Motor neuron (in vitro differentiated cells): ENCODE data around the gene SPN. TPM values are rescaled to one million over a fixed set of nuclear protein-coding genes. Genes with fewer than 3 reads are reported as not detected.
"Not testable (repeated sequence)": the region's sequence is repeated elsewhere in the genome, so short reads cannot be mapped to it uniquely, and the experiment has no call there.

Experiments used
- ATAC-seq, 8 experiments: fragments of 200-7000 bp; cut with Tn5 transposase; replicated peaks in 6 of 8; 2 replicates each; pipeline ENCODE4 v1.8.0; 2021; ENCODE audit warnings: mild to moderate bottlenecking in 8 of 8, moderate library complexity in 8 of 8
- H3K27ac ChIP-seq, 2 donors: fragments of 250-450 bp; sonication (Bioruptor Pico); 2 replicates each; pipeline ENCODE4 v1.9.0; 2021; ENCODE audit warnings: antibody characterized with exemption in 2 of 2, mild to moderate bottlenecking in 2 of 2, moderate library complexity in 1 of 2
- H3K4me1 ChIP-seq, 2 donors: fragments of 250-450 bp; sonication (Bioruptor Pico); replicated peaks in 1 of 2; 2 replicates each; pipeline ENCODE4 v1.6.1; 2021; ENCODE audit warnings: antibody characterized with exemption in 2 of 2, mild to moderate bottlenecking in 2 of 2, moderate library complexity in 1 of 2
- H3K4me3 ChIP-seq, 5 donors: fragments of 250-450 bp; sonication (Bioruptor Pico); 2 replicates each; pipeline ENCODE4 v1.9.0; 2021; ENCODE audit warnings: antibody characterized with exemption in 5 of 5, mild to moderate bottlenecking in 5 of 5, moderate library complexity in 4 of 5
- WGBS, 10 experiments: fragments of 450-650 bp; shearing (Covaris generic); methylation state at CpG; one replicate each; pipeline ENCODE4 v1.0.0; 2022; 5-methylcytosine and 5-hydroxymethylcytosine counted together
- in situ Hi-C, 9 experiments: fragments of 400-800 bp; cut with MboI; loops; one replicate each; pipeline ENCODE4 v1.15.0; 2021; ENCODE audit warnings: low sequenced_read_pairs in 9 of 9, low pct_unique_long_range_greater_than_20kb in 2 of 9; ENCODE audit not compliant: unreplicated experiment in 9 of 9
- total RNA-seq, 8 experiments: library from RNA; unstranded; fragments of 300-600 nt; gene quantifications; 2 replicates each; pipeline versions ENCODE4 v1.2.3 to v1.2.4, GENCODE V29; 2022

Gene SPN
- total RNA-seq, 8 experiments from 2014 or later = 0.07 to 1.1 (median 0.35) TPM

- Histone ChIP-seq H3K4me3 (no peak overlapping the region), H3K4me1 (no peaks in the 10 kb centered on the region), H3K27ac (no peak overlapping the region)
- in situ Hi-C loops = no loop called here
- no peak for ATAC-seq
- WGBS, 10 experiments = 27 to 87% (median 67%) methylated on average over 2 to 12 of the region's 12 CpGs; no CpG with 5 or more reads in 1 of the 10 experiments
Observed at GRCh38 chr16:29653471-29653870, 9.6 kb upstream of the SPN start.

- H3K4me3 ChIP-seq, H3K27ac ChIP-seq, H3K4me1 ChIP-seq, in situ Hi-C loops, ATAC-seq: not testable (repeated sequence)
- WGBS, 10 experiments = 0 to 97% (median 90%) methylated on average over 1 to 7 of the region's 7 CpGs; no CpG with 5 or more reads in 3 of the 10 experiments
Observed at GRCh38 chr16:29653890-29654289, 9.2 kb upstream of the SPN start.

- in situ Hi-C loops = no loop called here
- peak in 6 of 8 experiments; percentile 26 to 56 (median 36) for ATAC-seq
Observed at GRCh38 chr16:29656688-29657523, 6.1 kb upstream of the SPN start.

GRCh38 chr16:29658705-29659104 lies 4.3 kb upstream of the SPN start:
- no peak for ATAC-seq
- in situ Hi-C loops = no loop called here
- no peak overlapping the region for H3K4me3 ChIP-seq
- peaks cover 7 to 9% of the 10 kb centered on the region in 2 donors for H3K4me1 ChIP-seq
- 0 to 100% (median 80%) methylated on average over 1 to 5 of the region's 6 CpGs; no CpG with 5 or more reads in 4 of the 10 experiments for WGBS, 10 experiments
- H3K27ac ChIP-seq = no peak overlapping the region

More at GRCh38 chr16:29656688-29657523, 6.1 kb upstream of the SPN start:
- Histone ChIP-seq H3K27ac (no peak overlapping the region), H3K4me1 (no peaks in the 10 kb centered on the region), H3K4me3 (no peak overlapping the region)
- WGBS, 10 experiments = 0 to 92% (median 69%) methylated on average over 1 to 6 of the region's 11 CpGs; no CpG with 5 or more reads in 4 of the 10 experiments

- ATAC-seq = no peak
Observed at GRCh38 chr16:29662000-29662728, 883 bp upstream of the SPN start.

GRCh38 chr16:29662729-29663015 lies 375 bp upstream of the SPN start:
- in situ Hi-C loops = no loop called here
- Histone ChIP-seq H3K4me1 (peaks cover 37 to 42% of the 10 kb centered on the region in 2 donors), H3K4me3 (no peak overlapping the region), H3K27ac (no peak overlapping the region)
- ATAC-seq = no peak
- 79 to 100% (median 80%) methylated on average over 1 to 3 of the region's 4 CpGs; no CpG with 5 or more reads in 7 of the 10 experiments for WGBS, 10 experiments

More at GRCh38 chr16:29662000-29662728, 883 bp upstream of the SPN start:
- in situ Hi-C loops = no loop called here
- H3K27ac ChIP-seq = no peak overlapping the region
- H3K4me1 ChIP-seq = peaks cover 32 to 37% of the 10 kb centered on the region in 2 donors
- H3K4me3 ChIP-seq = no peak overlapping the region
- 0 to 100% (median 91%) methylated on average over 1 to 14 of the region's 17 CpGs for whole genome bisulfite sequencing, 10 experiments

GRCh38 chr16:29663807-29664090 lies 702 bp downstream of the SPN start:
- peak overlapping the region in 1 of 2 donors; percentile 29 for H3K27ac ChIP-seq
- 20 to 100% (median 92%) methylated on average over 1 to 2 of the region's 3 CpGs; no CpG with 5 or more reads in 4 of the 10 experiments for WGBS, 10 experiments
- in situ Hi-C loops = no loop called here
- no peak for ATAC-seq
- no peak overlapping the region for H3K4me3 ChIP-seq
- peaks cover 41 to 46% of the 10 kb centered on the region in 2 donors for H3K4me1 ChIP-seq

GRCh38 chr16:29664091-29664921 lies 1.3 kb downstream of the SPN start:
- H3K4me3 ChIP-seq = no peak overlapping the region
- peak in 2 of 8 experiments; percentile 2 for ATAC-seq
- H3K27ac ChIP-seq = peak overlapping the region; percentile 29 to 52
- in situ Hi-C loops = no loop called here
- 20 to 96% (median 77%) methylated on average over 1 to 14 of the region's 35 CpGs; no CpG with 5 or more reads in 3 of the 10 experiments for WGBS, 10 experiments
- H3K4me1 ChIP-seq = peaks cover 41 to 46% of the 10 kb centered on the region in 2 donors

GRCh38 chr16:29665294-29666077 lies 2.4 kb downstream of the SPN start:
- H3K4me3 ChIP-seq = no peak overlapping the region
- peak in 3 of 8 experiments; percentile 21 to 77 (median 71) for ATAC-seq
- in situ Hi-C loops = no loop called here
- WGBS, 10 experiments = 60 to 100% (median 83%) methylated on average over 1 to 7 of the region's 15 CpGs; no CpG with 5 or more reads in 4 of the 10 experiments
- peaks cover 41 to 46% of the 10 kb centered on the region in 2 donors for H3K4me1 ChIP-seq
- peak overlapping the region; percentile 83 to 94 for H3K27ac ChIP-seq

- WGBS, 10 experiments = 20 to 100% (median 70%) methylated on average over 1 to 5 of the region's 6 CpGs; no CpG with 5 or more reads in 2 of the 10 experiments
- H3K4me3 ChIP-seq = peak overlapping the region; percentile 11 to 31 (median 19)
Observed at GRCh38 chr16:29667322-29667610, 4.2 kb downstream of the SPN start.

GRCh38 chr16:29667755-29668154 lies 4.7 kb downstream of the SPN start:
- peaks cover 45 to 46% of the 10 kb centered on the region in 2 donors for H3K4me1 ChIP-seq
- H3K27ac ChIP-seq = peak overlapping the region; percentile 83 to 94
- no peak for ATAC-seq
- H3K4me3 ChIP-seq = no peak overlapping the region
- 86 to 100% (median 97%) methylated on average over 2 to 11 of the region's 12 CpGs; no CpG with 5 or more reads in 1 of the 10 experiments for WGBS, 10 experiments
- in situ Hi-C loops = no loop called here

More at GRCh38 chr16:29667322-29667610, 4.2 kb downstream of the SPN start:
- in situ Hi-C loops, ATAC-seq: not testable (repeated sequence)
- peaks cover 45 to 46% of the 10 kb centered on the region in 2 donors for H3K4me1 ChIP-seq
- H3K27ac ChIP-seq = peak overlapping the region; percentile 83 to 94

- 57 to 100% (median 94%) methylated on average over 1 to 3 of the region's 3 CpGs; no CpG with 5 or more reads in 2 of the 10 experiments for WGBS, 10 experiments
- ATAC-seq = no peak
Observed at GRCh38 chr16:29668267-29668666, 5.2 kb downstream of the SPN start.

More at GRCh38 chr16:29668267-29668666, 5.2 kb downstream of the SPN start:
- in situ Hi-C loops = no loop called here
- Histone ChIP-seq H3K4me1 (peaks cover 42% of the 10 kb centered on the region in 2 donors), H3K4me3 (no peak overlapping the region), H3K27ac (no peak overlapping the region)
